ENCODE measurements around the gene SASH1.

Gene SASH1

DNA sequence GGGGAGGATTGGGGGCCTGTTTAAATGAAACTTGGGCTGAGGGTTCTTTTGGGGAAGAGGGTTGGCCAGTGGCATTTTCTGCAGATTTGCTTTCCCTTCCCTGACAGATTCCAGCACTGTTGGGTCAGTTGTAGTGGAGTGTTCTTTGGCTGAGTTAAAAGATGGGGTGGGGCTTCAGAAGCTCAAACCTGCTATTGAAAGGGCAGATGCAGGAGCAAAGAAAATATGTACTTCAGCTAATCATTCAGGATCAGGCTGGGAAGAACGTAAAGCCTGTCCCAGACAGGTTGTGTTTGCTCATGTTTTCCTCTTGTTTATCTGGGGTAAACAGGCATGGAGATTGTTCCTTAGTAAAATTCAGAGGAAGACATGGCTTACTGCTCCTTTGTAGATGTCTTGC lies 2.5 kb downstream of the SASH1 start:
- Histone ChIP-seq H3K4me3 (ENCODE audit: low read depth, low read length) (no peak overlapping the region), H3K9me3 (ENCODE audit: control insufficient read depth, insufficient read depth, low read depth, low read length) (no peaks in the 10 kb centered on the region), H3K4me1 (ENCODE audit: control insufficient read depth, insufficient read depth, low read length) (peaks cover 22% of the 10 kb centered on the region), H3K27ac (ENCODE audit: extremely low read depth, low read depth, low read length) (no peak overlapping the region), H3K36me3 (ENCODE audit: control insufficient read depth in 2 of 2, insufficient read depth in 1 of 2, low read length in 2 of 2) (peaks cover 0 to 4% of the 10 kb centered on the region in 2 experiments; a peak in 2 of 3 replicates)
- ChIA-PET CTCF (no interaction called here), POLR2A (interaction anchor here (0.5 kb wide), 1 partner anchor 18 kb away, joined by 3 read pairs; no protein-coding TSS in a partner anchor)
- TF ChIP-seq, protein P1, sequence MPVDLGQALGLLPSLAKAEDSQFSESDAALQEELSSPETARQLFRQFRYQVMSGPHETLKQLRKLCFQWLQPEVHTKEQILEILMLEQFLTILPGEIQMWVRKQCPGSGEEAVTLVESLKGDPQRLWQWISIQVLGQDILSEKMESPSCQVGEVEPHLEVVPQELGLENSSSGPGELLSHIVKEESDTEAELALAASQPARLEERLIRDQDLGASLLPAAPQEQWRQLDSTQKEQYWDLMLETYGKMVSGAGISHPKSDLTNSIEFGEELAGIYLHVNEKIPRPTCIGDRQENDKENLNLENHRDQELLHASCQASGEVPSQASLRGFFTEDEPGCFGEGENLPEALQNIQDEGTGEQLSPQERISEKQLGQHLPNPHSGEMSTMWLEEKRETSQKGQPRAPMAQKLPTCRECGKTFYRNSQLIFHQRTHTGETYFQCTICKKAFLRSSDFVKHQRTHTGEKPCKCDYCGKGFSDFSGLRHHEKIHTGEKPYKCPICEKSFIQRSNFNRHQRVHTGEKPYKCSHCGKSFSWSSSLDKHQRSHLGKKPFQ (tag by site-specific recombination; IDR thresholded peaks at IDR 0.05), result no peak
- TF ChIP-seq SETDB1 (IDR thresholded peaks at IDR 0.05; ENCODE audit: insufficient read length, low read length), result no peak
- 0 out of 2 replicates have a peak, but pooled peaks have one; percentile 9 for TF ChIP-seq IKZF3 (tag by site-specific recombination; IDR thresholded peaks at IDR 0.05)
- TF ChIP-seq ZNF670 (tag by site-specific recombination; IDR thresholded peaks at IDR 0.05; ENCODE audit: low read depth), result no peak
- no peak for TF ChIP-seq ZSCAN23 (tag by site-specific recombination; IDR thresholded peaks at IDR 0.05)
- TF ChIP-seq ZNF132 (tag by site-specific recombination; IDR thresholded peaks at IDR 0.05; ENCODE audit: borderline replicate concordance), result no peak
- no peak for TF ChIP-seq SALL2 (tag by site-specific recombination; IDR thresholded peaks at IDR 0.05; ENCODE audit: borderline replicate concordance)

DNA sequence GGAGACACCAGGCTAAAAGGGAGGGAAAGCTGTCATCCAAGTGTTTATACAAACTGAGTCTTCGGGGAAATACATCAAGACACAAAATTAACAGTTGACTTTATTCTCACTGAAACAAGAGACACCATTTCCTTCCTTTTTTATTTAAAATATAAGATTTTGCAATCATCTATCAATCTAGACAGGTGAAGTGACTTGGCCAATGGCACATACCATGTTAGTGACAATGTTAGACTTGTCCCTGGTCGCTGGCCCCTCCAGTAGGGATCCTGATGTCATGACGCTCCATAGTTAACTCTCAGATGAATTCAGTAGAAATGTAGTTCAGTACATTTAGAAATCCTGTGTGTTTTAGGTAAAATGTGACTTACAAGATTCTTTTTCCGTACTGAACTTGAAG lies 2.9 kb downstream of the SASH1 start:
- Histone ChIP-seq H3K9me3 (ENCODE audit: control insufficient read depth, insufficient read depth, low read depth, low read length) (no peaks in the 10 kb centered on the region), H3K4me3 (ENCODE audit: low read depth, low read length) (no peak overlapping the region), H3K27ac (ENCODE audit: extremely low read depth, low read depth, low read length) (no peak overlapping the region), H3K4me1 (ENCODE audit: control insufficient read depth, insufficient read depth, low read length) (peaks cover 22% of the 10 kb centered on the region), H3K36me3 (ENCODE audit: control insufficient read depth in 2 of 2, insufficient read depth in 1 of 2, low read length in 2 of 2) (peaks cover 0 to 4% of the 10 kb centered on the region in 2 experiments; a peak in 2 of 3 replicates)
- CTCF ChIA-PET, result no interaction called here
- POLR2A ChIA-PET, result interaction anchor here (0.5 kb wide), 1 partner anchor 18 kb away, joined by 3 read pairs; no protein-coding TSS in a partner anchor
- no peak for TF ChIP-seq ZNF184 (tag by site-specific recombination; IDR thresholded peaks at IDR 0.05)
- TF ChIP-seq, protein P2, sequence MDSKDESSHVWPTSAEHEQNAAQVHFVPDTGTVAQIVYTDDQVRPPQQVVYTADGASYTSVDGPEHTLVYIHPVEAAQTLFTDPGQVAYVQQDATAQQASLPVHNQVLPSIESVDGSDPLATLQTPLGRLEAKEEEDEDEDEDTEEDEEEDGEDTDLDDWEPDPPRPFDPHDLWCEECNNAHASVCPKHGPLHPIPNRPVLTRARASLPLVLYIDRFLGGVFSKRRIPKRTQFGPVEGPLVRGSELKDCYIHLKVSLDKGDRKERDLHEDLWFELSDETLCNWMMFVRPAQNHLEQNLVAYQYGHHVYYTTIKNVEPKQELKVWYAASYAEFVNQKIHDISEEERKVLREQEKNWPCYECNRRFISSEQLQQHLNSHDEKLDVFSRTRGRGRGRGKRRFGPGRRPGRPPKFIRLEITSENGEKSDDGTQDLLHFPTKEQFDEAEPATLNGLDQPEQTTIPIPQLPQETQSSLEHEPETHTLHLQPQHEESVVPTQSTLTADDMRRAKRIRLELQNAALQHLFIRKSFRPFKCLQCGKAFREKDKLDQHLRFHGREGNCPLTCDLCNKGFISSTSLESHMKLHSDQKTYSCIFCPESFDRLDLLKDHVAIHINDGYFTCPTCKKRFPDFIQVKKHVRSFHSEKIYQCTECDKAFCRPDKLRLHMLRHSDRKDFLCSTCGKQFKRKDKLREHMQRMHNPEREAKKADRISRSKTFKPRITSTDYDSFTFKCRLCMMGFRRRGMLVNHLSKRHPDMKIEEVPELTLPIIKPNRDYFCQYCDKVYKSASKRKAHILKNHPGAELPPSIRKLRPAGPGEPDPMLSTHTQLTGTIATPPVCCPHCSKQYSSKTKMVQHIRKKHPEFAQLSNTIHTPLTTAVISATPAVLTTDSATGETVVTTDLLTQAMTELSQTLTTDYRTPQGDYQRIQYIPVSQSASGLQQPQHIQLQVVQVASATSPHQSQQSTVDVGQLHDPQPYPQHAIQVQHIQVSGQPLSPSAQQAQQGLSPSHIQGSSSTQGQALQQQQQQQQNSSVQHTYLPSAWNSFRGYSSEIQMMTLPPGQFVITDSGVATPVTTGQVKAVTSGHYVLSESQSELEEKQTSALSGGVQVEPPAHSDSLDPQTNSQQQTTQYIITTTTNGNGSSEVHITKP (tag by site-specific recombination; IDR thresholded peaks at IDR 0.05), result peak; percentile 53

DNA sequence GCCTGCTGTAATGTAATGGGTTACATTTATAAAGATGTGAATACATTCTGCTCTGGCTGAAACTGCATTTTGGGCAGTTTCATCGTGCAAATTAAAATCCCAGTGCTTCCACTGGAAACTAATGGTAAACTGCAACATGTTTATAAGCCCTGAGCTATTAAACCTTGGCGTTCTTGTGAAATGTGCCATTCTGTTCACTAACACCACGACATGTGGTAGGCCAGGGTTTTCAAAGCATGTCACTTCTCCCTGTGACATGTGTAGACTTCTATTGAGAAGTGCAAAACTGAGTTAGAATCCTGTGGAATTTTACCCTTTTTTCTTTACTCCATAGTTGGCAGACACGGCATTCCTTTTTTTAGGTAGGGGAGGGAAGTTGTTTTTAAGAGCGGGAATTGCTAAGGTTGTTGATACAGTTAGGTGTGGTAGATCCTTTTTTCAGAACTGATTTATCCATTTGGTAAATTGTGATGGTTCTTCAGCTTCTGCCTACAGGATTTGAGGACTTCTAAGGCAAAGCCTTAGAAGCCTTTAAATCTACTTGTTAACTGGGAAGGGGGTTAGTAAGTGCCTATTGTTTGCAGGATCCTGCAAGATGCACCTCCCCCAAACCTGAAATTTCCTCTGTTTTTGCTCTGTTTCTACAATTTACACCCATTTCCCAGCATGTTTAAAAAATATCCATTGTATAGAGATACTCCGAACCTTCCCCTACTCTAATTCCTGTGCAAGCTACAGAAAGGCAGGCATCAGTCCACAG lies 4.2 kb downstream of the SASH1 start:
- no peak overlapping the region for H3K27ac ChIP-seq (ENCODE audit: extremely low read depth, low read depth, low read length)
- no peak overlapping the region for H3K4me3 ChIP-seq (ENCODE audit: low read depth, low read length)
- H3K4me1 ChIP-seq (ENCODE audit: control insufficient read depth, insufficient read depth, low read length), result peaks cover 19% of the 10 kb centered on the region
- POLR2A ChIA-PET, result no interaction called here
- no peaks in the 10 kb centered on the region for H3K9me3 ChIP-seq (ENCODE audit: control insufficient read depth, insufficient read depth, low read depth, low read length)
- H3K36me3 ChIP-seq (ENCODE audit: control insufficient read depth in 2 of 2, insufficient read depth in 1 of 2, low read length in 2 of 2), result peaks cover 0 to 4% of the 10 kb centered on the region in 2 experiments; a peak in 2 of 3 replicates
- CTCF ChIA-PET, result no interaction called here
- TF ChIP-seq ZBTB20 (tag by site-specific recombination; IDR thresholded peaks at IDR 0.05), result no peak
- TF ChIP-seq, protein P3, sequence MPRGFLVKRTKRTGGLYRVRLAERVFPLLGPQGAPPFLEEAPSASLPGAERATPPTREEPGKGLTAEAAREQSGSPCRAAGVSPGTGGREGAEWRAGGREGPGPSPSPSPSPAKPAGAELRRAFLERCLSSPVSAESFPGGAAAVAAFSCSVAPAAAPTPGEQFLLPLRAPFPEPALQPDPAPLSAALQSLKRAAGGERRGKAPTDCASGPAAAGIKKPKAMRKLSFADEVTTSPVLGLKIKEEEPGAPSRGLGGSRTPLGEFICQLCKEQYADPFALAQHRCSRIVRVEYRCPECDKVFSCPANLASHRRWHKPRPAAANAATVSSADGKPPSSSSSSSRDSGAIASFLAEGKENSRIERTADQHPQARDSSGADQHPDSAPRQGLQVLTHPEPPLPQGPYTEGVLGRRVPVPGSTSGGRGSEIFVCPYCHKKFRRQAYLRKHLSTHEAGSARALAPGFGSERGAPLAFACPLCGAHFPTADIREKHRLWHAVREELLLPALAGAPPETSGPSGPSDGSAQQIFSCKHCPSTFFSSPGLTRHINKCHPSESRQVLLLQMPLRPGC (tag by site-specific recombination; IDR thresholded peaks at IDR 0.05), result no peak
- no peak for TF ChIP-seq ZIC2 (tag by site-specific recombination; IDR thresholded peaks at IDR 0.05)
- TF ChIP-seq ZNF416 (tag by site-specific recombination; IDR thresholded peaks at IDR 0.05), result no peak
- TF ChIP-seq ZNF791 (tag by site-specific recombination; IDR thresholded peaks at IDR 0.05), result no peak
- TF ChIP-seq ZNF138 (tag by site-specific recombination; IDR thresholded peaks at IDR 0.05; ENCODE audit: borderline replicate concordance), result no peak
- TF ChIP-seq, protein P4, sequence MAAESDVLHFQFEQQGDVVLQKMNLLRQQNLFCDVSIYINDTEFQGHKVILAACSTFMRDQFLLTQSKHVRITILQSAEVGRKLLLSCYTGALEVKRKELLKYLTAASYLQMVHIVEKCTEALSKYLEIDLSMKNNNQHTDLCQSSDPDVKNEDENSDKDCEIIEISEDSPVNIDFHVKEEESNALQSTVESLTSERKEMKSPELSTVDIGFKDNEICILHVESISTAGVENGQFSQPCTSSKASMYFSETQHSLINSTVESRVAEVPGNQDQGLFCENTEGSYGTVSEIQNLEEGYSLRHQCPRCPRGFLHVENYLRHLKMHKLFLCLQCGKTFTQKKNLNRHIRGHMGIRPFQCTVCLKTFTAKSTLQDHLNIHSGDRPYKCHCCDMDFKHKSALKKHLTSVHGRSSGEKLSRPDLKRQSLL (tag by site-specific recombination; IDR thresholded peaks at IDR 0.05), result no peak
- TF ChIP-seq, protein P5, sequence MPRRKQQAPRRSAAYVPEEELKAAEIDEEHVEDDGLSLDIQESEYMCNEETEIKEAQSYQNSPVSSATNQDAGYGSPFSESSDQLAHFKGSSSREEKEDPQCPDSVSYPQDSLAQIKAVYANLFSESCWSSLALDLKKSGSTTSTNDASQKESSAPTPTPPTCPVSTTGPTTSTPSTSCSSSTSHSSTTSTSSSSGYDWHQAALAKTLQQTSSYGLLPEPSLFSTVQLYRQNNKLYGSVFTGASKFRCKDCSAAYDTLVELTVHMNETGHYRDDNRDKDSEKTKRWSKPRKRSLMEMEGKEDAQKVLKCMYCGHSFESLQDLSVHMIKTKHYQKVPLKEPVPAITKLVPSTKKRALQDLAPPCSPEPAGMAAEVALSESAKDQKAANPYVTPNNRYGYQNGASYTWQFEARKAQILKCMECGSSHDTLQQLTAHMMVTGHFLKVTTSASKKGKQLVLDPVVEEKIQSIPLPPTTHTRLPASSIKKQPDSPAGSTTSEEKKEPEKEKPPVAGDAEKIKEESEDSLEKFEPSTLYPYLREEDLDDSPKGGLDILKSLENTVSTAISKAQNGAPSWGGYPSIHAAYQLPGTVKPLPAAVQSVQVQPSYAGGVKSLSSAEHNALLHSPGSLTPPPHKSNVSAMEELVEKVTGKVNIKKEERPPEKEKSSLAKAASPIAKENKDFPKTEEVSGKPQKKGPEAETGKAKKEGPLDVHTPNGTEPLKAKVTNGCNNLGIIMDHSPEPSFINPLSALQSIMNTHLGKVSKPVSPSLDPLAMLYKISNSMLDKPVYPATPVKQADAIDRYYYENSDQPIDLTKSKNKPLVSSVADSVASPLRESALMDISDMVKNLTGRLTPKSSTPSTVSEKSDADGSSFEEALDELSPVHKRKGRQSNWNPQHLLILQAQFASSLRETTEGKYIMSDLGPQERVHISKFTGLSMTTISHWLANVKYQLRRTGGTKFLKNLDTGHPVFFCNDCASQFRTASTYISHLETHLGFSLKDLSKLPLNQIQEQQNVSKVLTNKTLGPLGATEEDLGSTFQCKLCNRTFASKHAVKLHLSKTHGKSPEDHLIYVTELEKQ (tag by site-specific recombination; IDR thresholded peaks at IDR 0.05; ENCODE audit: borderline replicate concordance), result no peak
- TF ChIP-seq BCL11A (tag by site-specific recombination; IDR thresholded peaks at IDR 0.05; ENCODE audit: low read depth), result no peak
- TF ChIP-seq ZNF670 (tag by site-specific recombination; IDR thresholded peaks at IDR 0.05; ENCODE audit: low read depth), result no peak

Measured in HEK293 (cell line).